HG02610 (cell line): Measurements from ENCODE around the gene NOS3.
"Not testable (repeated sequence)": the region's sequence is repeated elsewhere in the genome, so short reads cannot be mapped to it uniquely, and the experiment has no call there.

ENCODE experiments used
- ATAC-seq: cut with Tn5 transposase; IDR thresholded peaks from one replicate; pipeline ENCODE4 v1.9.1; 2021; ENCODE audit warnings: mild to moderate bottlenecking, moderate library complexity; ENCODE audit not compliant: unreplicated experiment

NOS3 gene

DNA sequence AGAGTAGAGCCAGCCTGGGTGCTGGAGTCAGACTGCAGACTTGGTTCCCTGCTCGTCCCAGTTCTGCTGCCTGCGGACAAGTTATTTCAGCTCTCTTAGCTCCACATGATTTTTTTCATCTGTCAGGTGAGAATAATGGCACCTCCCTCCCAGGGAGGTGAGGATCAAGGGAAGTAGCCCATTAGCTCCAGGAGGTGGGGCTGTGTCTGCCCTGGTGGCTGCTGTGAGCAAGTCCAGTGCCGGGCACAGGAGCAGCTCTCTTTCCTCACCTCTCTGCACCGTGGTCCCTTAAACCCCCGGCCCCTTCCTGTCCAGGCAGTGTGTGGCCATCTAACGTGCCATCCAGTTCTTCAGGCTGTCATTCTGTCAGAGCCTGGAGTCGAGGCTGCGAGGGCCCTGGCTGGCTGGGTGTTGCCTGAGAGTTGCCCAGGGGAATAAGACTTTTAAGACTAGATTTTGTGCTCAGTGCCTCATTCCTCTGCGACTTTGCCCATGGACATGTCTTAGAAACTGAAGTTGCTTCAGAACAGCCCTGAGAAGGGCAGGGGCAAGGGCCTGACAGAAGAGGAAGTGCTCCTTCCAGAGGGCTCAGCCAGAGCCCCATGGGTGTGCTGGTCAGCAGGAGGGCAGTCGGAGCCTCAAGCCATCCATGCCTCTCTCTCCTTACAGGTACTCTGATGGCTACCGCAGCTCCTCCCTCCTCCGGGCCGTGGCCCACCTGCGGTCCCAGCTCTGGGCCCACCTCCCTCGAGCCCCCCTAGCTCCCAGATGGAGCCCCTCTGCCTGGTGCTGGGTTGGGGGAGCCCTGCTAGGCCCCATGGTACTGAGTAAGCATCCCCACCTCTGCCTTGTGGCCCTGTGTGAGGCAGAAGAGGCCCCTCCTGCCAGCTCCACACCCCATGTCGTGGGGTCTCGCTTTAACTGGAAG lies 42.4 kb downstream of the NOS3 start:
- no peak for ATAC-seq

DNA sequence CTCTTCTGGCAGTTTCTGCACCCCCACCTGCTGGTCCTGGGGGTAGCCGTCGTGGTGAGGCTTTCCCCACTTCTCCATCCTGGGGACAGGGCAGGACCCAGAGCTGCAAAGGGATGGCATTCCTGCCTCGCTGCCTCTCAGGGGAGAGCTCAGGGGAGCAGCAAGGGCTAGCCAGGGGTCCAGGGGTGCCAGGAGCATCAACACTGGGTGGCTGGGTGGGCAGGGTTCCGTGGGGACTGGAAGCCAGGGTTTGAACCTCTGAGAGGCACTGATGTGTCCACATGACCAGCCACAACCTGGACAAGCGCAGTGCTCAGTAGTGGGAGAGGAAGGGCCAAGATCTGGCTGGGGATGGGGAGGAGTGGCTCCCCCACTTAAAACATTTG lies 43.0 kb downstream of the NOS3 start:
- ATAC-seq = no peak

DNA sequence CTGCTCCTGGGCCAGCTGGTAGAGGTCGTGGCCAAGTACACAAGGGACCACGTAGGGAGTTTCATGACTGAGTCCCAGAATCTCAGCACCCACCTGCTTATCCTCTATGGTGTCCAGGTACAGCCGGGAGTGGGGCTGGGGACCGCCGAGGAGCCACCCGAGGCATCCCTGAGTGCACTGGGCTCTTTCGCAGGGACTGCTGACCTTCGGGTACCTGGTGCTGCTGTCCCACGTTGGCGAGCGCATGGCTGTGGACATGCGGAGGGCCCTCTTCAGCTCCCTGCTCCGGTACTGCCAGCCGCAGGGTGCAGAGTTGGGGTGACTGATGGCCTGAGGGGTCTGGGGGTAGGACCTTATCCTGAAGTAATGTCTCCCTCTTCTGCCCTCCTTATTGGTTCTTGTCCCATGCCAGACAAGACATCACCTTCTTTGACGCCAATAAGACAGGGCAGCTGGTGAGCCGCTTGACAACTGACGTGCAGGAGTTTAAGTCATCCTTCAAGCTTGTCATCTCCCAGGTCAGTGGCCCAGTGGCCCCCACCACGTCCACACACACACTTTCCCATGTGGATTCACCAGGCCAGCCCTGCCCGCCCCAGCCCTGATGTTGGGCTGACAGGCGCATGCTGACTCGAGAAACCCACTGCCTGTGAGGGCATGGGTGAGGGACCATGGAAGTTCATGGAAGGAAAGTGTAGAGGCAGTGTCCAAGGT lies 43.7 kb downstream of the NOS3 start:
- no peak for ATAC-seq

DNA sequence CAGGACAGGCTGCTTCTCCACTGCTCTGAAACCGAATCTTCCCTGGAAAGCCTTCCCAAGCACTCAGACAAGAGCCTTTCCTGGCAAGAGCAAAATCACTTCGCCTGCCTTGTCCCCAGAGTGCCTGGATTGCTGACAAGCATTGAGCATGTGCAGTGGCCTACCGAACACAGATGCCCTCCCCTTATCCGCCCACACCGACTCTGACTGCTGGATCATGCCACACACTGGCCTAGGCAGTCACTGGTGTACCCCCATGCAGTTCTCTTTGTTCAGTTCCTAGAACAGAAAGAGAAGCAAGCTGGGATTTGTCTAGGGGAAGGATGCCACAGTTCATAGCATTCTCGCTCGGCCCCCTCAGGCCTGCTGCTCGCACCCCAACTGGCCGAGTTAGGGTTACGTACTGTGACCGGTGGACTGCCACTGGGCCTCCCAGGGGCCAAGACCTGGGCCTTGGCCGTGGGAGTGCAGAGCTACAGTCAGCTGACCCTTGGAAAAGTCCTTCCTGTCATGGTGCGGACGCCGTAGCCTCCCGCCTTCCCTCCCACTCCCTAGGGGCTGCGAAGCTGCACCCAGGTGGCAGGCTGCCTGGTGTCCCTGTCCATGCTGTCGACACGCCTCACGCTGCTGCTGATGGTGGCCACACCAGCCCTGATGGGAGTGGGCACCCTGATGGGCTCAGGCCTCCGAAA lies 44.4 kb downstream of the NOS3 start:
- ATAC-seq = no peak

DNA sequence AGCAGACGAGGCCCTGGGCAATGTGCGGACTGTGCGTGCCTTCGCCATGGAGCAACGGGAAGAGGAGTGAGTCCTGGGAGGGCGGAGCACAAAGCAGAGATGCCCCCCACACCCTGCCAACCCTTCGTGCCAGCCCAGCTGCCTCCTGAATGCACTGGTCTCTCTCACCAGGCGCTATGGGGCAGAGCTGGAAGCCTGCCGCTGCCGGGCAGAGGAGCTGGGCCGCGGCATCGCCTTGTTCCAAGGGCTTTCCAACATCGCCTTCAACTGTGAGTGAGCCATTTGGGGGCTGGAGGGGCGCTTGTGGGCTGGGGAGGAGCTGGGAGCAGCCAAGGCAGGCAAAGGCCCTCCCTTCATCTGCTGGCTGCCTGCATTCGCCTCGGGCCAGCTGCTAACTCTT lies 45.1 kb downstream of the NOS3 start:
- ATAC-seq = no peak

DNA sequence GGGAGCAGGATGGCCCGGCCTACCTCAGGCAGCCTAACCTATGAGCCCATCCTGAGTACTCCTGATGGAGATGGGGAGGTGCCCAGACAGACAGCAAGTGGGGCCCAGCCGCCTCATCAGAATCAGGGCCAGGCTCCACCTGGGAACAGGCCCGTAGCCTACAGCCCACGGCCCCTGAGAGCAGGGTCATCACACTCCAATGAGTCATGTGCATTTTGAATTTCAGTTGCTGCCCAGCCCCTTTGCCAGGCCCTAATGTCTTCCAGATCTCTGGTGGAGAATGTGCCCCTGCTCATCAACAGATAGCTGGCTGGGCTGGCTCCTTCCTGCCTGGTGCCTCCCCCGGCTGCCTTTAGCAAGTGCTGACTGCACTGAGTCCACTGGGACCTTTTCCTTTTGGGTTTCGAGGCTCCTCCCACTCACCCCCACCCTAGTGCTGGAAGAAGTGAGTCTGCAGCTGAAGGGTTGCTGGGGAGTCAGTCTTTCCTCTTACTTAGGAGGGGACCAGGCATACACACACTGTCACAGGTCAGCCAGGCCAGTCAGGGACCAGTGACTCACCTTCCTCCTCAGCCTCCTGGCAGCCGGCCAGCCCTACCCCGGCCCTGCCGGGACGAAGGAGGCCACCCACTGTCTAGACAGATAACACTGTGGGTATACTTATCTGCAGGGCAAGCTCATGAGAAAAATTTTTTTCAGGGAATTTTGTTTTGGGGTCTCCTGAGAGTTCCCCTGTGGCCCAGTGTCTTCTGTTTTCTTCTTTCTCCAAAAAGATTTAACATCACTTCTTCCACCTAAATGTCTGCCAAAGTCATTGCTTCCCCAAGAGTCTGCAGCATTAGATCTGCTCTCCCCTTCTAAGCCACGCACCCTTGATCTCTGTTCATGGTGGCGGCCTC lies 48.4 kb downstream of the NOS3 start:
- ATAC-seq = no peak

DNA sequence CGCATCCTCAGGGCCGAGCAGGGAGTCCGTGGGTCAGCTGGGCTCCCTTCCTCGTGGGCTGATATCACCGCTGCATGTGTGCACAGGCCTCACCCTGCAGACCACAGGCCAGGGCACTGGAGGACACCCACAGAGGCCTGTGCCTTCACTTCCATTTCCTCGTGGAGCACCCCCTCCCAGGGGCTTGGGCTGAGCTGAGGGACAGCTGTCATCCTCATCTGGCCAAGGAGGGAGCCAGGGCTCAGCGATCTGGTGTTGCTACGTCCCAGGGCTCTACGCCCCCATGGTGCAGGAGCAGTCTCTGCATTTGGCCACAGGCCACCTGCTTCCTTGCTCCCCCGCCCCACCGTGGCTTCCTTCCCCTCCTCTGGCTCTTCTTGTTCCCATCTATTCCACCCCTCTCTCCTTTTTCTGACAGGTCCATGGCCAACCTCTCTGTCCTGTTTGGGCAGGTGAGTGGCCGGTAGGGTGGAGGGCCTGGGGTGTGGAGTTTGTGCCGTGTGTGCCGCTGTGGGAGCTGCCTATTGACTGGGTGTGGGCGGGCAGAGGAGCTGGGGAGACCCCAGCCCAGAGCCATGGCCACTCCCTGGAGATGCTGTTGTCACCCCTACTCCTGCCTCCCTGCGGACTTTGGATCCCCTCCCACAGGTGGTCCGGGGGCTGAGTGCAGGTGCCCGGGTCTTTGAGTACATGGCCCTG lies 49.2 kb downstream of the NOS3 start:
- no peak for ATAC-seq

DNA sequence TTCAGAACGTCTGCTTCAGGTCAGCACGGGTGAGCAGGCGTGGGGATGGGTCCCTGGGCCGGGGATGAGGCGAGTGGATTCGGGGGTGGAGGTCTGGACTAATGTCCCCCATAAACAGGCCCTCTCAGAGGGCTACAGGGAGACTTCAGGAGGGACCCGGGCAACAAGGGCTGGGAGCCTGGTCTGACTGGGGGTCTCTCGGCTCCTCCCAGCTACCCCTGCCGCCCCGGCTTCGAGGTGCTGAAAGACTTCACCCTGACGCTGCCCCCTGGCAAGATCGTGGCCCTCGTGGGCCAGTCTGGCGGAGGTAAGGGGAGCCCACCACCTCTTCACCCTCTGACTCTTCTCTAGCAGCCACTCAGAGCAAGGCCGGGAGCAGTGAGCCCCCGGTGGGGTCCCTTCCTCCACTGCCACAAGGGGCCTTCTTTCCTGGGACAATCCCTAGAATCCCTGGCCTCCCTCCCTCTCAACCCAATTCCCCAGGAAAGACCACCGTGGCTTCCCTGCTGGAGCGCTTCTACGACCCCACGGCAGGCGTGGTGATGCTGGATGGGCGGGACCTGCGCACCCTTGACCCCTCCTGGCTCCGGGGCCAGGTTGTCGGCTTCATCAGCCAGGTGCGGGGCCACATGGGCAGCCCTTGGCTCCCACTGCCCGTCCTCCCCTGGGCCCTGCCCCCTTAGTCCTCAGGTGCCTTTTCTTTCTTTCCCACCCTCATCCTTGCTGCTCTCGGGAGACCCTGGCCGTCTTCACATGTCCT lies 50.0 kb downstream of the NOS3 start:
- no peak for ATAC-seq

DNA sequence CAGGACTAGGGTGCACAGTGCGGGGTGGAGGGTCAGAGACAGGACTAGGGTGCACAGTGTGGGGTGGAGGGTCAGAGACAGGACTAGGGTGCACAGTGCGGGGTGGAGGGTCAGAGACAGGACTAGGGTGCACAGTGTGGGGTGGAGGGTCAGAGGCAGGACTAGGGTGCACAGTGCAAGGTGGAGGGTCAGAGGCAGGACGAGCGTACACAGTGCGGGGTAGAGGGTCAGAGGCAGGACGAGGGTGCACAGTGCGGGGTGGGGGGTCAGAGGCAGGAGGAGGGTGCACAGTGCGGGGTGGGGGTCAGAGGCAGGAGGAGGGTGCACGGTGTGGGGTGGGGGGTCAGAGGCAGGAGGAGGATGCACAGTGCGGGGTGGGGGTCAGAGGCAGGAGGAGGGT lies 52.6 kb downstream of the NOS3 start:
- ATAC-seq = not testable (repeated sequence)

DNA sequence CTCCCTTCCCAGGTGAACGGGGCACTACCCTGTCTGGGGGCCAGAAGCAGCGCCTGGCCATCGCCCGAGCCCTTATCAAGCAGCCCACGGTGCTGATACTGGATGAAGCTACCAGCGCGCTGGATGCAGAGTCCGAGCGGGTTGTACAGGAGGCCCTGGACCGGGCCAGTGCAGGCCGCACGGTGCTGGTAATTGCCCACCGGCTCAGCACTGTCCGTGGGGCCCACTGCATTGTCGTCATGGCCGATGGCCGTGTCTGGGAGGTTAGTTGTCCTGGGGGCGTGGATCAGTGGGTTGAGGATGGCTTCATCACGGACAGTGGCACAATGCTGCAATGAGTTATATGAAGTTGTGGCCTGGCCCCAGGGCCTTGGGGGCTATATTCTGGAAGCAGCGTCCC lies 53.1 kb downstream of the NOS3 start:
- no peak for ATAC-seq

DNA sequence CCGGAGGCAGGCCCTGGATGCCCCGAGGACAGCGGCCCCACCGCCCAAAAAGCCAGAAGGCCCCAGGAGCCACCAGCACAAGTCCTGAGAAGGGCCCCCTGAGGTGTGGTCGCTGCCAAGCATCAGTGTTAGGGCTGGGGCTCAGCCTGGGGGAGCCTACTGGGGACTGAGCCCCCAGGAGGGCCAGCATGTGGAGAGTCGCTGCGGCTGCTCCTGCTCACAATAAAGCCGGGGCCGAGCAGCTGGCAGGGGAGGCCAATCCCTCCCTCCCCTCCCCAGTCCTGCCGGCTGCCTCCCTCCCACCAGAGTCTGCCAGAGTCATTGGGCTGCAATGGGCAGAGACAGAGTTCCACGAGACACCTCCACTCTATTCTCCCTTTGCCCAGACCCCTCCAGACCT lies 54.4 kb downstream of the NOS3 start:
- no peak for ATAC-seq

DNA sequence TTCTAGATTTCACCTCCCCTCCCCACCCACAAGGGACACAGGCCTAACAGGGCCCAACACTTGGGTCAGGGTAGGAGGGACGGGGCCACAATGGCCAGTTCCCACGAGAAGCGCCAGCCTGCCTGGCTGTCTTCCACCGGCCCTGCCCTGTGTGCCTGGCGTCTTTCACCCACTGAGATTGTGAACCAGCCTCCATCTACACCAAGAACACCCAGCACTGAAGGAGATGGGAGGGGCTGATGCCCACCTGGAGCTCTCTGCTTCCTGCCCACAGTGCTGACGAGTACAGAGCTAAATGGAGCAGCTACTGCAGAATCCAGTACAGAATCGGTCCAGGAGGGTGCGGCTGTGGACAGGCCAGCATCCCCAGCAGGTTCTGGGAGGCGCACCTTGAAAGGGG lies 55.1 kb downstream of the NOS3 start:
- no peak for ATAC-seq

DNA sequence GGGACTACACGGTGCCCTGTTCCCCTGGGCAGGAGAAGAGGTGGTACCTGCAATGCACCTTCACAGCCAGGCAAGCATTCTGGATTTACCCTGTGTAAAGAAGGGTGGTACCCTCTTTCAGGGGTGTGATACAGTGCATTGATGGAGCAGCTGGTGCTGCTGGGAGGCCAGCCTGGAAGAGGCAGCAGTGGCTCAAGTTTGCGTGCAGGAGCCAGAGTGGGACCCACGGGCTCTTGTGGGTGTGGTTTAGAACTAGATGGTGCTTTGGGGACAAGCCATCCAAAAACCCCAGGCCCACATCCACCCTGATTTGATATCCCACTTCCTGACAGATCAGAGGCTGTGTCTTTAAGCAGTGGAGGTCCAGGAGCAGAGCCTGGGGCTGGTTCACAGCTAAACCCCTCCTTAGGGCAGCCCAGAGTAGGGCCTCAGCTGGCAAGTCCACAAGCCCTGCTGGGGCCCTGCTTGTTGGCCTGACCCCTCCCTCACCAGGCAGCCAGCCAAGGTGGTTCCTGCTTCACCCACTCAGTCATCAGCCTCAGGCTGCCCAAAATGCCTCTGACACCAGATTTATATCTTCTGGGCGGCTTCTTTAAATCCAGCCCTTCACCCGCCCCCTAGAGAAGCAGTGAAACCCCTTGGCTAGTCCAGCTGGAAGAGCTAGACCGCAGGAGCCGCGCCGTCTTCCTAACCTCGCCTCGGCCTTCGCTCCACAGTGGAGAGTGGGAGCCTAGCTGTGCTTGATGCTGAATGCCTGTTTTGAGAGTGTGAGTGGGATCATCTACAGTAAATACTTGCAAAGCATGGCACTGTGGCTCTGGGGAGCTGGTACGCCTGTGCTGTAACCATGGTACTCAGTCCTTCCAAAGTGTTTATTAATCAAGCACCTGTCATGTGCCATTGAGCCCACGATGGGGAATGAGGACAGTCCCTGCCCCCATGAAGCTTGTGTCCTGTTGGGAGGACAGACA lies 56.1 kb downstream of the NOS3 start:
- ATAC-seq = no peak

DNA sequence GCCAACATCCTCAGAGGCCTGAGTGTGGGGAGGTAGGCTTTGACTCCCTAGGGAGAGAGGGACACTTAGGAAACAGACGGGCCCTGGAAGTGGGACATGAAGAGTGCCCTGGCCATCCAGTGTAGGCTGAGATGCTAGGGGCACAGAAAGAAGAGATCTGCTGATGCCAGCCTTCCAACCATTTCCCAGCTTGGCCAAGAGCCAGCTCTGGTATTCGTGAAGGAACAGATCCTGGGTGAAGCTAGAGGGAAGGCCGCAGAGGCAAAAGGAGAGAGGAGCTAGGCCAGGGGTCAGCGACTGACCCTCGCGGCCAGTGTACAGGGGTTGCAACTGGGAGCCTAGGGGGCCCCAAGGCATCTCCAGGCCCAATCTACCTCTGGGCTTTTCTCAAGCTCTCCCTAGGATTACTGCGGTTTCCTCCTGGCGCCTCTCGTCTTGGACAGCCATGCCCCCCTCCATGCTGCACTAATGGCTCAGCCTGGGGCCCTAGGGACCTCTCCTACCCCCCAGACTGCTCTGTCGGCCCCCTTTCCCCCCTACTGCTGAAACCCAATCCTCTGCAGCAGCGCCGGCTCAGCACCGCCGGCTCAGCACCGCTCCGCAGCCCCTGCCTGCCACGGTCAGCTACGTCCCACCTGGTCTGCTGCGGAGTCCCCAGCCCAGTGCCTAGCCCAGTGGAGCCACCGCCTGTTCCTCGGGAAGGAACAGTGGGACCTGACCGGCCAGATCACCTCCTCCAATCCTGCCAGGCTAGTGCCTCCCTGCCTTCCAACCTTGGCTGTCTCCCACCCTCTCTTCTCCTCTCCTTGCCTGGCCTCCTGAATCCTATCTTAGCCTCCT lies 57.4 kb downstream of the NOS3 start, which contains the start of gene ASIC3:
TSS of gene ASIC3 (plus strand) at position 556 of the 840 bp plus-strand sequence. CDS start 355 bp downstream, outside the sequence.
- no peak for ATAC-seq

DNA sequence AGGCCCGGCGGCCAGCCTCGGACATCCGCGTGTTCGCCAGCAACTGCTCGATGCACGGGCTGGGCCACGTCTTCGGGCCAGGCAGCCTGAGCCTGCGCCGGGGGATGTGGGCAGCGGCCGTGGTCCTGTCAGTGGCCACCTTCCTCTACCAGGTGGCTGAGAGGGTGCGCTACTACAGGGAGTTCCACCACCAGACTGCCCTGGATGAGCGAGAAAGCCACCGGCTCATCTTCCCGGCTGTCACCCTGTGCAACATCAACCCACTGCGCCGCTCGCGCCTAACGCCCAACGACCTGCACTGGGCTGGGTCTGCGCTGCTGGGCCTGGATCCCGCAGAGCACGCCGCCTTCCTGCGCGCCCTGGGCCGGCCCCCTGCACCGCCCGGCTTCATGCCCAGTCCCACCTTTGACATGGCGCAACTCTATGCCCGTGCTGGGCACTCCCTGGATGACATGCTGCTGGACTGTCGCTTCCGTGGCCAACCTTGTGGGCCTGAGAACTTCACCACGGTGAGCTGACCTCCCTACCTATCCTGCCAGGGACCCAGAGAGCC lies 58.2 kb downstream of the NOS3 start:
- no peak for ATAC-seq

DNA sequence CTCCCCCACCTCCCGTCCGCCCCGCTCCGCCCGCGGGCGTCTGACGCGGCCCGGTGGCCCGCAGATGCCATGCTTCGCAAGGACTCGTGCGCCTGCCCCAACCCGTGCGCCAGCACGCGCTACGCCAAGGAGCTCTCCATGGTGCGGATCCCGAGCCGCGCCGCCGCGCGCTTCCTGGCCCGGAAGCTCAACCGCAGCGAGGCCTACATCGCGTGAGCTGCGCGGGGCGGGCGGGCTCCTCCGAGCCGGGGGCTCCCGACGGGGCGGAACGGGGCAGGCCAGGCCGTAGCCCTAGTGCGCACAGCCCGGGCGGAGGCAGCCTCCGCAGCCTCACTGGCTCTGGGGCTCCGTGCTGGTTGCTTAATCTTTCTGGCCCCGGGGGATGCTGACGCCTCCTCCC lies 60.3 kb downstream of the NOS3 start:
- ATAC-seq = no peak

DNA sequence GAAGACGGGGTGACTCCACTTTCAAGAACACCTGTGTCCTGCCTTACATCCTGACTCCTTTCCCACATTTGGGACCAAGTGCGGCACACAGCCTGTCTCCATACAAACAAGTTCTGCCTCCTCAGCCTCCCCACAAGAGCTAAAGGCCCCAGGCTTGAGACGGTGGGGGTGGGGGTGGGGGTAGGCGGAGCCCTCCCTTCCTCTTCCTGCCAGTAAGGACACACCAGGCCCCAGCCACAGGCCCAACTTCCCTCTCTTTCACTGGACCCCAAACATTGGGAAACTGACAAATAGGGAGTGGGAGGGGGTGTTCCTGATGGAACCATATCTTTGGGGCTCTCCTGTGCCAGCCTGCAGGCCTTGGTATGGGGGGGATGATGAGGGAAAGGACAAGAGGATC lies 62.3 kb downstream of the NOS3 start:
- ATAC-seq = no peak
